ENCODE data around the gene MYT1. TPM values are rescaled to one million over a fixed set of nuclear protein-coding genes. Genes with fewer than 3 reads are reported as not detected.

MYT1 gene
- polyA plus RNA-seq, 1 donor from 2014 or later = 35.8 TPM

- Histone ChIP-seq H3K36me3 (ENCODE audit: insufficient read depth, low read length) (peaks cover 4% of the 10 kb centered on the region), H3K27me3 (ENCODE audit: insufficient read depth, low read depth, low read length) (no peaks in the 10 kb centered on the region), H3K9me2 (ENCODE audit: insufficient read depth, low read length) (no peaks in the 10 kb centered on the region)
Observed at GRCh38 chr20:64236137-64237088, 72.2 kb downstream of the MYT1 start.

More at GRCh38 chr20:64236137-64237088, 72.2 kb downstream of the MYT1 start:
- H3K9ac ChIP-seq (ENCODE audit: low read length) = no peak overlapping the region
- no peaks in the 10 kb centered on the region for H4K20me1 ChIP-seq (ENCODE audit: insufficient read depth)
- no peak overlapping the region for H3K4me2 ChIP-seq (ENCODE audit: low read length)
- no peak overlapping the region for H3K4me3 ChIP-seq (ENCODE audit: low read length)
- TF ChIP-seq SMC3 (conservative IDR thresholded peaks at IDR 0.05; ENCODE audit: poor library complexity) (no peak), RAD21 (conservative IDR thresholded peaks at IDR 0.05) (no peak), CTCF (IDR thresholded peaks at IDR 0.05; ENCODE audit: poor library complexity, severe bottlenecking) (no peak), POLR2AphosphoS5 (IDR thresholded peaks at IDR 0.05) (no peak), REST (IDR thresholded peaks at IDR 0.05; ENCODE audit: borderline replicate concordance) (no peak), EZH2 (IDR thresholded peaks at IDR 0.05; ENCODE audit: borderline replicate concordance, insufficient read depth, low read length, poor library complexity, severe bottlenecking) (no peak), EP300 (conservative IDR thresholded peaks at IDR 0.05; ENCODE audit: poor library complexity, severe bottlenecking) (no peak), MXI1 (conservative IDR thresholded peaks at IDR 0.05; ENCODE audit: poor library complexity, severe bottlenecking) (no peak), TAF1 (IDR thresholded peaks at IDR 0.05; ENCODE audit: low read depth) (no peak)
- no peak overlapping the region for H3K27ac ChIP-seq (ENCODE audit: low read length)
- H3K9me3 ChIP-seq (ENCODE audit: low read length) = no peaks in the 10 kb centered on the region
- no peaks in the 10 kb centered on the region for H3F3A ChIP-seq (ENCODE audit: insufficient read depth, low read length, poor library complexity, severe bottlenecking)
- no peak overlapping the region for H2AFZ ChIP-seq (ENCODE audit: low read depth, low read length)
- no peaks in the 10 kb centered on the region for H3K79me2 ChIP-seq (replicated peaks; ENCODE audit: insufficient read depth, low read length)

All from neural cell (in vitro differentiated cells).